Prostate gland (tissue), 2 donors: Measurements from ENCODE around the gene SGO2. TPM values are rescaled to one million over a fixed set of nuclear protein-coding genes. Genes with fewer than 3 reads are reported as not detected.

Source experiments
- DNase-seq: peaks from one replicate; pipeline ENCODE4 v3.0.0-alpha.2; 2019; ENCODE audit warnings: low spot score
- H3K27ac ChIP-seq, 2 donors: fragments of 200-600 bp; sonication (generic); 2 replicates each; pipeline ENCODE4 v1.5.1; 2017 to 2019
- H3K27me3 ChIP-seq: fragments of 200-600 bp; sonication (generic); replicated peaks from 2 replicates; pipeline ENCODE4 v1.5.1; 2019; ENCODE audit not compliant: insufficient read depth
- H3K36me3 ChIP-seq, 2 donors: fragments of 200-600 bp; sonication (generic); 1 replicate in 1 of 2; 2 replicates in 1 of 2; pipeline versions ENCODE4 v1.5.1 to v1.8.1; 2017 to 2019
- H3K4me1 ChIP-seq: fragments of 200-600 bp; sonication (generic); replicated peaks from 2 replicates; pipeline ENCODE4 v1.5.1; 2019
- H3K4me3 ChIP-seq, 2 donors: fragments of 200-600 bp; sonication (generic); 2 replicates each; pipeline ENCODE4 v1.5.1; 2017 to 2019
- H3K9me3 ChIP-seq: fragments of 200-600 bp; sonication (generic); 2 replicates; pipeline ENCODE4 v1.5.1; 2017
- POLR2A ChIP-seq: fragments of 450-650 bp; IDR thresholded peaks from one replicate; pipeline ENCODE4 v1.6.1; 2016; ENCODE audit warnings: antibody characterized with exemption, mild to moderate bottlenecking
- POLR2AphosphoS5 ChIP-seq: sonication (generic); formaldehyde crosslinking; IDR thresholded peaks from one replicate; pipeline ENCODE4 v1.6.1; 2017; ENCODE audit warnings: antibody characterized with exemption
- whole genome bisulfite sequencing: methylation state at CpG from one replicate; pipeline ENCODE4 v1.1.5; 2018; 5-methylcytosine and 5-hydroxymethylcytosine counted together
- intact Hi-C: fragments of 100-400 bp; cut with DNase I; formaldehyde crosslinking; loops from one replicate; pipeline ENCODE4 v1.14.2; 2022
- total RNA-seq, 2 donors: library from RNA; depleted of rRNA; stranded (reverse); fragments of >200 nt; gene quantifications; one replicate each; pipeline ENCODE4 v1.1.0, GENCODE V29; 2016
- TF ChIP-seq, protein P1 (sequence below), 4 experiments: fragments of 200-600 bp in 2 of 4; fragments of 450-650 bp in 2 of 4; sonication (generic) in 2 of 4; IDR thresholded peaks; 1 replicate in 3 of 4; 2 replicates in 1 of 4; pipeline ENCODE4 v1.5.1; 2016 to 2019; ENCODE audit warnings: antibody characterized with exemption in 4 of 4, mild to moderate bottlenecking in 2 of 4, moderate library complexity in 2 of 4

Gene SGO2
- total RNA-seq, 2 donors from 2014 or later = 5.1 to 8.0 TPM

DNA sequence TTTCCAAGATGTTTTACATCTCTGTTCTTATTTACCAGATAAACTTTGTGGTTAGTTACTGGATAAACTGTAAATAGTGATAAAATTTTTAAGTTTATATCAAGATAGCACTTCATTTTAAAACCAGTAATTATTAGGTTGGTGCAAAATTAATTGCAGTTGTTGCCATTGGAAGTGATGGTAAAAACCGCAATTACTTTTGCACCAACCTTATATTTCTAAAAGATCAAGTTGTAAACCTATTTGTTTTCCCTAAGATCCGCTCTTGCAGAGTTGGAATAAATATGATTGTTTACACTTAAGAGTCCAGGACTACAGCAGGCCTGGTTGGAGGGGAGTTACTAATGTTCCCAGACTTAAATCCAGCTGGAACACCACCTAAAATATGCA, 59.3 kb downstream of the SGO2 start:
- H3K27me3 ChIP-seq = no peaks in the 10 kb centered on the region
- intact Hi-C loops = no loop called here
- no peaks in the 10 kb centered on the region for H3K4me1 ChIP-seq
- H3K27ac ChIP-seq = peak overlapping the region; percentile 74 to 75
- TF ChIP-seq POLR2A (no peak), POLR2AphosphoS5 (no peak)
- TF ChIP-seq, protein P1, sequence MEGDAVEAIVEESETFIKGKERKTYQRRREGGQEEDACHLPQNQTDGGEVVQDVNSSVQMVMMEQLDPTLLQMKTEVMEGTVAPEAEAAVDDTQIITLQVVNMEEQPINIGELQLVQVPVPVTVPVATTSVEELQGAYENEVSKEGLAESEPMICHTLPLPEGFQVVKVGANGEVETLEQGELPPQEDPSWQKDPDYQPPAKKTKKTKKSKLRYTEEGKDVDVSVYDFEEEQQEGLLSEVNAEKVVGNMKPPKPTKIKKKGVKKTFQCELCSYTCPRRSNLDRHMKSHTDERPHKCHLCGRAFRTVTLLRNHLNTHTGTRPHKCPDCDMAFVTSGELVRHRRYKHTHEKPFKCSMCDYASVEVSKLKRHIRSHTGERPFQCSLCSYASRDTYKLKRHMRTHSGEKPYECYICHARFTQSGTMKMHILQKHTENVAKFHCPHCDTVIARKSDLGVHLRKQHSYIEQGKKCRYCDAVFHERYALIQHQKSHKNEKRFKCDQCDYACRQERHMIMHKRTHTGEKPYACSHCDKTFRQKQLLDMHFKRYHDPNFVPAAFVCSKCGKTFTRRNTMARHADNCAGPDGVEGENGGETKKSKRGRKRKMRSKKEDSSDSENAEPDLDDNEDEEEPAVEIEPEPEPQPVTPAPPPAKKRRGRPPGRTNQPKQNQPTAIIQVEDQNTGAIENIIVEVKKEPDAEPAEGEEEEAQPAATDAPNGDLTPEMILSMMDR (IDR thresholded peaks at IDR 0.05) = no peak
- WGBS = 11% methylated on average over 2 of the region's 2 CpGs
- H3K4me3 ChIP-seq = peak overlapping the region; percentile 43 to 47
- H3K9me3 ChIP-seq = no peaks in the 10 kb centered on the region
- no peaks in the 10 kb centered on the region for H3K36me3 ChIP-seq
- DNase-seq = no peak

DNA sequence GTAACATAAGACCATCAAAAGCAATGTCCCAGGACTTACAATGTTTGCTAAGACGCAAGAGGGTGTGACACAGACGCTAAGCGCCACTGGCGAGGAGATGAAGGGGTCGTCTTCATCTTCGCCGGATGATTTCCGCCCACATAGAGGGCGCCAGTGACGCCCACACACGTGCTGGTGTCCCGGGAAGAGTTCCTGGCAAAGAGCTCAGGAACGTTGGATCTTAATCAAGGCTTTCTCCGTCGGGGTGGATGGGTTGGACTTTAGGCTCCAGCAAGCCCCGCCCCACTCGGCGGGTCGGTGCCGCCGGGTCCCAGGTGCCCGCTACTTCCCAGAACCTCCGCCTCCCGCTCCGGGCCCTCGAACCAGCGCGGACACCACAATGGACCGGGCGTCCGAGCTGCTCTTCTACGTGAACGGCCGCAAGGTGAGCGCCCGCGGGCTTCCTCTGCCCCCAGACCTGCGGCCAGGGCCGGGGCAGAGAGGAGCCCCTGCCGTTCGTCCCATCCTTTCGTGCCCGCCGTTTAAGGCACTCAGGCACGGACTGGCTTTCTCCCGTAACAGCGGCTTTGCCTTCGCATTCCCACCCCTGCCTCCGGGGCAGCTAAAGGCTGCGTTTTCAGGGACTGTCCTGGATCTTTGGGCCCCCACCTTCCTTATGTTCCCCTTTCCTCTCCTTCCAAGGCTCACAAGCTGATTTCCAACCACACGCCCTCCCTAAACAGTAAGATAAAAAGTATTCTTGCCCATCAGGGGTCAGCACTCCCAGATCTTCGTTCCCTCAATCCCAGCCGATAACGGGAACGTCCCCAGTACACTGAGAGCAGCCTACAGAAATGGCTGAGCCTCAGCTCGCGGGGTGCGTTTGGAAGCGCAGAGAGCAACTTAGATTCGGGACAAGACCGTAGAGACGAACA, 60.0 kb downstream of the SGO2 start, which contains the start of gene AOX1:
AOX1 (plus strand) TSS at position 285 of the 914 bp plus-strand sequence; CDS start at position 380, 95 bp downstream.
- WGBS = 3% methylated on average over 62 of the region's 62 CpGs
- DNase-seq = peak; percentile 64

GRCh38 chr2:200586644-200586975, 60.6 kb downstream of the SGO2 start:
- no peaks in the 10 kb centered on the region for H3K36me3 ChIP-seq
- 52% methylated on average over 9 of the region's 9 CpGs for WGBS
- intact Hi-C loops = no loop called here
- TF ChIP-seq POLR2A = no peak
- no peak for TF ChIP-seq POLR2AphosphoS5
- TF ChIP-seq, protein P1 (IDR thresholded peaks at IDR 0.05) = no peak
- no peaks in the 10 kb centered on the region for H3K9me3 ChIP-seq
- H3K4me3 ChIP-seq = peak overlapping the region; percentile 43 to 47
- peak overlapping the region; percentile 74 to 75 for H3K27ac ChIP-seq
- no peaks in the 10 kb centered on the region for H3K4me1 ChIP-seq
- DNase-seq = no peak
- no peaks in the 10 kb centered on the region for H3K27me3 ChIP-seq

More for the DNA sequence above, 60.0 kb downstream of the SGO2 start, which contains the start of gene AOX1:
- H3K4me1 ChIP-seq = no peaks in the 10 kb centered on the region
- no peaks in the 10 kb centered on the region for H3K9me3 ChIP-seq
- TF ChIP-seq POLR2A (no peak), POLR2AphosphoS5 (peak; percentile 55)
- TF ChIP-seq, protein P1 (IDR thresholded peaks at IDR 0.05) = peak in 1 of 4 experiments; percentile 24
- H3K36me3 ChIP-seq = no peaks in the 10 kb centered on the region
- intact Hi-C loops = no loop called here
- H3K27me3 ChIP-seq = no peaks in the 10 kb centered on the region
- peak within 1 kb of the TSS; percentile 74 to 75 for H3K27ac ChIP-seq
- H3K4me3 ChIP-seq = peak within 1 kb of the TSS; percentile 43 to 47

DNA sequence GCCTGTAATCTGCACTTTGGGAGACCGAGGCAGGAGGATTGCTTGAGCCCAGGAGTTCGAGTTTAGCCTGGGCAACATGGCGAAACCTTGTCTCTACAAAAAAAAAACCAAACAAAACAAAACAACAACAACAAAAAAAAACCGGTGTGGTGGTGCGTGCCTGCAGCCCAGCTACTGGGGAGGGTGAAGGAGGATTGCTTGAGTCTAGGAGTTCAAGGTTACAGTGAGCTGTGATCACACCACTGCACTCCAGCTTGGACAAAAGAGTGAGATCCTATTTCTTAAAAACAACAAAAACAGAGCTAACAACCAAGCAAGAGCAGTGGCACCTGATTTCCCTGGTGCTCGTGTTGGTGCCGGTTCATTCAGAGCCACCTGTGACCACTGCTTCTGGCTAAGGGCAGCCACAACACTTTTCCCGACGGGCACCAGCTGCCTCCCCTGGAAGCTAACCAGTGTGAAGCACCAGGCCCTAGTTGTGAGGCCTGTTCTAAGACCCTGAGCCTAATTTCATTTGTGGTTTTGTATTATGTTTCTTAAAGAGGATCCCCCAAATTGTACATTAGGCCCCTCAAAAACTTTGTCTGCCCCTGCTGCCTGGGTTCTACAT, 61.1 kb downstream of the SGO2 start:
- DNase-seq = no peak
- Histone ChIP-seq H3K4me1 (no peaks in the 10 kb centered on the region), H3K27me3 (no peaks in the 10 kb centered on the region), H3K4me3 (no peak overlapping the region), H3K9me3 (no peaks in the 10 kb centered on the region), H3K27ac (peak overlapping the region; percentile 74 to 75), H3K36me3 (no peaks in the 10 kb centered on the region)
- 92% methylated on average over 9 of the region's 9 CpGs for WGBS
- intact Hi-C loops = no loop called here
- TF ChIP-seq, protein P1 (IDR thresholded peaks at IDR 0.05) = no peak
- TF ChIP-seq POLR2AphosphoS5 = no peak
- no peak for TF ChIP-seq POLR2A
